ENCODE data around the gene RPAP2.

Gene RPAP2

GRCh38 chr1:92291372-92291999 lies 7.4 kb upstream of the RPAP2 start:
- Histone ChIP-seq H3K27me3 (ENCODE audit: low read length) (no peaks in the 10 kb centered on the region), H3K9me2 (replicated peaks; ENCODE audit: insufficient read depth, low read length) (no peaks in the 10 kb centered on the region), H3K9me3 (ENCODE audit: insufficient read depth, low read length) (no peaks in the 10 kb centered on the region), H3K4me2 (ENCODE audit: low read depth, low read length, poor library complexity, severe bottlenecking) (no peak overlapping the region), H3F3A (ENCODE audit: insufficient read depth) (peaks cover 6% of the 10 kb centered on the region; the same call in 1 of the 2 replicates), H3K36me3 (ENCODE audit: low read length) (peaks cover 25% of the 10 kb centered on the region; the same call in 1 of the 2 replicates), H3K27ac (ENCODE audit: low read depth, low read length) (no peak overlapping the region), H3K4me3 (ENCODE audit: insufficient read depth, low read length, poor library complexity, severe bottlenecking) (no peak overlapping the region), H4K20me1 (ENCODE audit: low read depth, low read length) (no peaks in the 10 kb centered on the region), H2AFZ (ENCODE audit: low read depth, low read length, severe bottlenecking) (no peak overlapping the region), H3K9ac (ENCODE audit: low read length) (no peak overlapping the region), H3K79me2 (ENCODE audit: insufficient read depth, low read length) (no peaks in the 10 kb centered on the region)
- TF ChIP-seq CTCF (IDR thresholded peaks at IDR 0.05; ENCODE audit: insufficient read depth, low read length, poor library complexity, severe bottlenecking), result peak; percentile 53
- TF ChIP-seq EZH2phosphoT487 (conservative IDR thresholded peaks at IDR 0.05; ENCODE audit: low read length), result no peak

- peak overlapping the region; percentile 99 for H3K4me2 ChIP-seq (ENCODE audit: low read depth, low read length, poor library complexity, severe bottlenecking)
- peak overlapping the region; percentile 86 for H2AFZ ChIP-seq (ENCODE audit: low read depth, low read length, severe bottlenecking)
- H3K9me3 ChIP-seq (ENCODE audit: insufficient read depth, low read length), result no peaks in the 10 kb centered on the region
- no peaks in the 10 kb centered on the region for H3K27me3 ChIP-seq (ENCODE audit: low read length)
- H3F3A ChIP-seq (ENCODE audit: insufficient read depth), result no peaks in the 10 kb centered on the region
- H3K27ac ChIP-seq (ENCODE audit: low read depth, low read length), result peak overlapping the region; percentile 81
- H4K20me1 ChIP-seq (ENCODE audit: low read depth, low read length), result no peaks in the 10 kb centered on the region
- no peaks in the 10 kb centered on the region for H3K9me2 ChIP-seq (replicated peaks; ENCODE audit: insufficient read depth, low read length)
- peak overlapping the region; percentile 84 for H3K9ac ChIP-seq (ENCODE audit: low read length)
- TF ChIP-seq EZH2phosphoT487 (conservative IDR thresholded peaks at IDR 0.05; ENCODE audit: low read length) (no peak), CTCF (IDR thresholded peaks at IDR 0.05; ENCODE audit: insufficient read depth, low read length, poor library complexity, severe bottlenecking) (no peak)
- peaks cover 23% of the 10 kb centered on the region for H3K79me2 ChIP-seq (ENCODE audit: insufficient read depth, low read length)
- H3K36me3 ChIP-seq (ENCODE audit: low read length), result peaks cover 15% of the 10 kb centered on the region; the same call in 1 of the 2 replicates
- peak overlapping the region; percentile 89 for H3K4me3 ChIP-seq (ENCODE audit: insufficient read depth, low read length, poor library complexity, severe bottlenecking)
Observed at GRCh38 chr1:92298213-92298572, 666 bp upstream of the RPAP2 start.

DNA sequence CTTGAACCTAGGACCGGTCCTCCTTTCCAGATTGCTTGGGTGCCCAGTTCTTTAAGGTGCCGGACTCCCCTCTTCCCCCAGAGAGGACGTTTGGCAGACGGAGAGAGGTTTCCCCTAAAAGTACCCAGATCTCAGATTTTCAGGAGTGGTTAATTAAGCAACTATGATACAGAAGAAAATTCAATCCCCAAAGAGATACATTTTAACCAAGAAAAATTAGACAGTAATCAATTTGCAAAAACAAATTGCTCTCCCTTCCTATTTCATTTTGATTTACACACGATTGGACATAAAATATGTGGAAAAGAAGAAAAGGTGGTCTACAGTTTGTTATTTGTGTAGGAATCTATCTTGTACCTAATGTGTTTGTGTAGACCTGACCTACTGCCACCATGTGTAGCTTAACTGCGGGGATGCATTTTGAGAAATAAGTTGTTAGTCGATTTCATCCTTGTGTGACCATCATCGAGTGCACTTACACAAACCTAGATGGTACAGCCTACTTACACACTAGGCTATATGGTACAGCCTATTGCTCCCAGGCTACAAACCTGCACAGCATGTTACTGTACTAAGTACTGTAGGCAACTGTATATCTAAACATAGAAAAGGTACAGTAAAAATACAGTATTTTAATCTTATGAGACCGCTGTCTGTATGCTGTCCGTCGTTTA lies 755 bp downstream of the RPAP2 start:
- Histone ChIP-seq H3K4me3 (ENCODE audit: insufficient read depth, low read length, poor library complexity, severe bottlenecking) (peak overlapping the region; percentile 89), H3K9me2 (replicated peaks; ENCODE audit: insufficient read depth, low read length) (no peaks in the 10 kb centered on the region), H4K20me1 (ENCODE audit: low read depth, low read length) (no peaks in the 10 kb centered on the region), H3K4me2 (ENCODE audit: low read depth, low read length, poor library complexity, severe bottlenecking) (peak overlapping the region; percentile 99), H2AFZ (ENCODE audit: low read depth, low read length, severe bottlenecking) (peak overlapping the region; percentile 86), H3F3A (ENCODE audit: insufficient read depth) (no peaks in the 10 kb centered on the region), H3K79me2 (ENCODE audit: insufficient read depth, low read length) (peaks cover 23% of the 10 kb centered on the region), H3K9ac (ENCODE audit: low read length) (peak overlapping the region; percentile 84), H3K36me3 (ENCODE audit: low read length) (peaks cover 26% of the 10 kb centered on the region), H3K27me3 (ENCODE audit: low read length) (no peaks in the 10 kb centered on the region), H3K9me3 (ENCODE audit: insufficient read depth, low read length) (no peaks in the 10 kb centered on the region), H3K27ac (ENCODE audit: low read depth, low read length) (no peak overlapping the region)
- TF ChIP-seq CTCF (IDR thresholded peaks at IDR 0.05; ENCODE audit: insufficient read depth, low read length, poor library complexity, severe bottlenecking), result no peak
- TF ChIP-seq EZH2phosphoT487 (conservative IDR thresholded peaks at IDR 0.05; ENCODE audit: low read length), result no peak

All from SU-DHL-6 (cell line).